Measurements from ENCODE around the gene HDAC4. TPM values are rescaled to one million over a fixed set of nuclear protein-coding genes. Genes with fewer than 3 reads are reported as not detected.

Gene HDAC4
- total and polyA plus RNA-seq, 9 of the 15 experiments (the other 6 are each of a cell fraction or from before 2014, with no cell fraction given) = 0.11 to 20.2 (median 4.0) TPM

DNA sequence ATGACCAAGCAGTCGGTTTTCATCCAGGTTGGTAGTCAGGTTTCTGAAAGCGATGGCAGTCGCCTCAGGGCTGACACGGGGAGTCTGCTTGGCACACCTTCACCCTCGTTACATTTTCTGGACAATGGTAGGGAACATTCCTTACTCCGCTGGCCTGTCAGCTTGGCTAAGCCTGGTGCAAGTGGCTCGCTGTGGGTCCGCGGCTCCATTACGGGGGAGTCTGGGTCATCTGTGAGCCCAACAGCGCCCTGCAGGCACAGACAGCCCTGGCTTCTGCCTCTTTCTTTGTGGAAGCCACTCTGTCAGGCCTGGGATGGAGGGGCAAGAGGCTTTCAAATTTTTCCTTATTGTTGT is 95.6 kb downstream of the HDAC4 start:
- no peak for ATAC-seq
- FAIRE-seq = no peak
- Histone ChIP-seq H3K9me3 (replicated peaks; ENCODE audit: control insufficient read depth, insufficient read depth, low read depth, low read length) (no peaks in the 10 kb centered on the region), H3K4me3 (no peak overlapping the region), H3K4me1 (replicated peaks in 1 of 2; ENCODE audit: control insufficient read depth in 2 of 2, insufficient read depth in 2 of 2, low read length in 2 of 2) (peaks cover 2 to 55% of the 10 kb centered on the region in 2 experiments; a peak in 4 of 5 replicates), H3K9ac (ENCODE audit: insufficient read depth in 1 of 2, low read depth in 2 of 2, low read length in 2 of 2) (no peak overlapping the region; a peak in 1 of 4 replicates), H3K9me1 (ENCODE audit: control insufficient read depth, insufficient read depth, low read length) (no peaks in the 10 kb centered on the region), H4K20me1 (replicated peaks; ENCODE audit: control insufficient read depth, insufficient read depth, low read length) (no peaks in the 10 kb centered on the region; the same call in 1 of the 2 replicates), H3K4me2 (ENCODE audit: insufficient read depth, low read length) (no peak overlapping the region), H2AFZ (ENCODE audit: low read depth, low read length) (no peak overlapping the region), H3K27me3 (ENCODE audit: control insufficient read depth in 2 of 2, insufficient read depth in 2 of 2, low read length in 2 of 2) (no peaks in the 10 kb centered on the region), H3K27ac (ENCODE audit: extremely low read depth, low read depth, low read length) (no peak overlapping the region), H3K36me3 (ENCODE audit: control insufficient read depth, insufficient read depth, low read length) (no peaks in the 10 kb centered on the region), H3K79me2 (ENCODE audit: control insufficient read depth, insufficient read depth, low read length) (peaks cover 13% of the 10 kb centered on the region; the same call in 2 of the 3 replicates)
- intact Hi-C loops (cut with micrococcal nuclease) (no loop called here), in situ Hi-C loops (cut with MboI) (no loop called here)
- CTCF ChIA-PET (ENCODE audit: low intra/inter-chr PET ratio) = no interaction called here
- 85% methylated on average over 8 of the region's 11 CpGs for WGBS (ENCODE audit: insufficient coverage, low coverage, missing lambda C conversion rate)
- no TSS peak for BruUV-seq (replicated peaks)
- TF ChIP-seq HDAC8 (tag; IDR thresholded peaks at IDR 0.05) (no peak), POLR2AphosphoS2 (IDR thresholded peaks at IDR 0.05; ENCODE audit: low read length) (no peak), RBM17 (IDR thresholded peaks at IDR 0.05; ENCODE audit: borderline replicate concordance, low read depth, low read length) (no peak), TRIM24 (IDR thresholded peaks at IDR 0.05) (no peak), POU5F1 (IDR thresholded peaks at IDR 0.05; ENCODE audit: borderline replicate concordance, low read depth, low read length, partially characterized antibody) (no peak), ELF1 (tag; IDR thresholded peaks at IDR 0.05) (no peak), PHF21A (IDR thresholded peaks at IDR 0.05; ENCODE audit: borderline replicate concordance, low read depth) (no peak), ZNF217 (CRISPR knock-in tag; IDR thresholded peaks at IDR 0.05) (no peak), MIER1 (IDR thresholded peaks at IDR 0.05; ENCODE audit: low read depth) (no peak), CREBBP (IDR thresholded peaks at IDR 0.05; ENCODE audit: low read depth, low read length) (no peak), TAF1 (IDR thresholded peaks at IDR 0.05; ENCODE audit: control insufficient read depth, extremely low read depth, insufficient read depth, low read length, severe bottlenecking) (no peak), CHCHD3 (CRISPR knock-in tag; IDR thresholded peaks at IDR 0.05) (no peak), SRSF9 (IDR thresholded peaks at IDR 0.05; ENCODE audit: borderline replicate concordance, low read depth, low read length) (no peak), ZFX (CRISPR knock-in tag; IDR thresholded peaks at IDR 0.05) (no peak)
- TF ChIP-seq, protein P1, sequence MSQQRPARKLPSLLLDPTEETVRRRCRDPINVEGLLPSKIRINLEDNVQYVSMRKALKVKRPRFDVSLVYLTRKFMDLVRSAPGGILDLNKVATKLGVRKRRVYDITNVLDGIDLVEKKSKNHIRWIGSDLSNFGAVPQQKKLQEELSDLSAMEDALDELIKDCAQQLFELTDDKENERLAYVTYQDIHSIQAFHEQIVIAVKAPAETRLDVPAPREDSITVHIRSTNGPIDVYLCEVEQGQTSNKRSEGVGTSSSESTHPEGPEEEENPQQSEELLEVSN (IDR thresholded peaks at IDR 0.05; ENCODE audit: borderline replicate concordance in 1 of 2, extremely low read depth in 1 of 2, insufficient read depth in 1 of 2, insufficient read length in 1 of 2, low read depth in 1 of 2, low read length in 1 of 2, poor library complexity in 1 of 2, severe bottlenecking in 1 of 2) = no peak
- TF ChIP-seq, protein P2, sequence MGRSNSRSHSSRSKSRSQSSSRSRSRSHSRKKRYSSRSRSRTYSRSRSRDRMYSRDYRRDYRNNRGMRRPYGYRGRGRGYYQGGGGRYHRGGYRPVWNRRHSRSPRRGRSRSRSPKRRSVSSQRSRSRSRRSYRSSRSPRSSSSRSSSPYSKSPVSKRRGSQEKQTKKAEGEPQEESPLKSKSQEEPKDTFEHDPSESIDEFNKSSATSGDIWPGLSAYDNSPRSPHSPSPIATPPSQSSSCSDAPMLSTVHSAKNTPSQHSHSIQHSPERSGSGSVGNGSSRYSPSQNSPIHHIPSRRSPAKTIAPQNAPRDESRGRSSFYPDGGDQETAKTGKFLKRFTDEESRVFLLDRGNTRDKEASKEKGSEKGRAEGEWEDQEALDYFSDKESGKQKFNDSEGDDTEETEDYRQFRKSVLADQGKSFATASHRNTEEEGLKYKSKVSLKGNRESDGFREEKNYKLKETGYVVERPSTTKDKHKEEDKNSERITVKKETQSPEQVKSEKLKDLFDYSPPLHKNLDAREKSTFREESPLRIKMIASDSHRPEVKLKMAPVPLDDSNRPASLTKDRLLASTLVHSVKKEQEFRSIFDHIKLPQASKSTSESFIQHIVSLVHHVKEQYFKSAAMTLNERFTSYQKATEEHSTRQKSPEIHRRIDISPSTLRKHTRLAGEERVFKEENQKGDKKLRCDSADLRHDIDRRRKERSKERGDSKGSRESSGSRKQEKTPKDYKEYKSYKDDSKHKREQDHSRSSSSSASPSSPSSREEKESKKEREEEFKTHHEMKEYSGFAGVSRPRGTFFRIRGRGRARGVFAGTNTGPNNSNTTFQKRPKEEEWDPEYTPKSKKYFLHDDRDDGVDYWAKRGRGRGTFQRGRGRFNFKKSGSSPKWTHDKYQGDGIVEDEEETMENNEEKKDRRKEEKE (IDR thresholded peaks at IDR 0.05; ENCODE audit: borderline replicate concordance in 1 of 2, control insufficient read depth in 1 of 2, low read depth in 2 of 2, low read length in 1 of 2) = no peak
- POLR2A ChIA-PET = no interaction called here
- no peak for DNase-seq (ENCODE audit: extremely low read depth in 1 of 4, low spot score in 3 of 4)
